GM06990 (cell line): ENCODE measurements around the gene MYO15A.

Experiments
- DNase-seq: peaks from one replicate; pipeline ENCODE4 v3.0.0-alpha.2; 2011; ENCODE audit not compliant: insufficient read length; ENCODE audit errors: extremely low read depth
- H3K27me3 ChIP-seq: replicated peaks from 2 replicates; pipeline ENCODE4 v1.6.0; 2011; ENCODE audit warnings: low read length; ENCODE audit not compliant: control insufficient read depth, insufficient read depth
- H3K36me3 ChIP-seq: 2 replicates; pipeline ENCODE4 v1.5.1; 2011; ENCODE audit warnings: low read length; ENCODE audit not compliant: control insufficient read depth, insufficient read depth
- H3K4me3 ChIP-seq: replicated peaks from 2 replicates; pipeline ENCODE4 v1.5.1; 2011; ENCODE audit warnings: low read depth, mild to moderate bottlenecking, control low read depth, low read length
- TF ChIP-seq, protein P1 (sequence below): IDR thresholded peaks from 2 replicates; pipeline ENCODE4 v1.5.1; 2011; ENCODE audit warnings: low read length, control low read depth, mild to moderate bottlenecking, inconsistent platforms; ENCODE audit not compliant: insufficient read depth, poor library complexity, severe bottlenecking

Gene MYO15A

DNA sequence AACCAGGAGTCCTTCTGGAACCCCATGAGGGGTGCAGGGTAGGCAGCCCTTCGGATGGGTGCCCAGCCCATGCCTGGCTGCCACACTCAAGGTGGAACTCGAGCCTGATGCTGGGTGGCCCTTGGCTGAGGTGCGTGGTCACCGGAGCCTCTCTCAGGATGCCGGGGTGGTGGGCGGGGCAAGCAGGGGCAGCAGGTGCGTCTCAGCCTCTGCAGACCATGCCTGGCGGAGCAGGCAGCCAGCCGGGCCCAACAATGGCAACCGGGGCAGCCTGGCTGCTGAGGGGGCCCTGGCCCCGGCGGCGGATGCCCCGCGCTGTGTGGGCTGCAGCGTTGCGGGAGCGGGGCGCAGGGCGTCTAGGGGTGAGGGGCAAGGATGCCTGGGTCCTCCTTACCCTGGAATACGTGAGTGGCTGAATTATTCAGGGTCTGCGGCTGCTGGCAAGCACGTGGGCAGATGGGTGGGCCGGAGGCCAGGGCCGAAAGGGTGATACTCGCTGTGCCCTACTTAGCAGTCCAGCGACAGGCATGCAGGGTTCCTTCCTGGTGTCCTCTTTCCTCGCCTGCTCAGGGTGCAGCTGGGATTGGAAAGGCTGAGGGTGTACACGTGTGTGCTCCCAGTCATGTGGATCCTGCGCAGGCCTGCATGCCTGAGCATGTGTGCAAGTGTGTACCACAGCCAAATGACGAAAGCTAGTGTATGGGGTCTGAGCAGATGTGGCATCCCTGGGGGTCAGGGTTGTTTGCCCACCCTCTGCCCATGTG lies 14.6 kb downstream of the MYO15A start:
- Histone ChIP-seq H3K36me3 (no peaks in the 10 kb centered on the region), H3K4me3 (no peak overlapping the region), H3K27me3 (peaks cover 1% of the 10 kb centered on the region; the same call in 1 of the 2 replicates)
- TF ChIP-seq, protein P1, sequence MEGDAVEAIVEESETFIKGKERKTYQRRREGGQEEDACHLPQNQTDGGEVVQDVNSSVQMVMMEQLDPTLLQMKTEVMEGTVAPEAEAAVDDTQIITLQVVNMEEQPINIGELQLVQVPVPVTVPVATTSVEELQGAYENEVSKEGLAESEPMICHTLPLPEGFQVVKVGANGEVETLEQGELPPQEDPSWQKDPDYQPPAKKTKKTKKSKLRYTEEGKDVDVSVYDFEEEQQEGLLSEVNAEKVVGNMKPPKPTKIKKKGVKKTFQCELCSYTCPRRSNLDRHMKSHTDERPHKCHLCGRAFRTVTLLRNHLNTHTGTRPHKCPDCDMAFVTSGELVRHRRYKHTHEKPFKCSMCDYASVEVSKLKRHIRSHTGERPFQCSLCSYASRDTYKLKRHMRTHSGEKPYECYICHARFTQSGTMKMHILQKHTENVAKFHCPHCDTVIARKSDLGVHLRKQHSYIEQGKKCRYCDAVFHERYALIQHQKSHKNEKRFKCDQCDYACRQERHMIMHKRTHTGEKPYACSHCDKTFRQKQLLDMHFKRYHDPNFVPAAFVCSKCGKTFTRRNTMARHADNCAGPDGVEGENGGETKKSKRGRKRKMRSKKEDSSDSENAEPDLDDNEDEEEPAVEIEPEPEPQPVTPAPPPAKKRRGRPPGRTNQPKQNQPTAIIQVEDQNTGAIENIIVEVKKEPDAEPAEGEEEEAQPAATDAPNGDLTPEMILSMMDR = no peak
- DNase-seq = no peak

DNA sequence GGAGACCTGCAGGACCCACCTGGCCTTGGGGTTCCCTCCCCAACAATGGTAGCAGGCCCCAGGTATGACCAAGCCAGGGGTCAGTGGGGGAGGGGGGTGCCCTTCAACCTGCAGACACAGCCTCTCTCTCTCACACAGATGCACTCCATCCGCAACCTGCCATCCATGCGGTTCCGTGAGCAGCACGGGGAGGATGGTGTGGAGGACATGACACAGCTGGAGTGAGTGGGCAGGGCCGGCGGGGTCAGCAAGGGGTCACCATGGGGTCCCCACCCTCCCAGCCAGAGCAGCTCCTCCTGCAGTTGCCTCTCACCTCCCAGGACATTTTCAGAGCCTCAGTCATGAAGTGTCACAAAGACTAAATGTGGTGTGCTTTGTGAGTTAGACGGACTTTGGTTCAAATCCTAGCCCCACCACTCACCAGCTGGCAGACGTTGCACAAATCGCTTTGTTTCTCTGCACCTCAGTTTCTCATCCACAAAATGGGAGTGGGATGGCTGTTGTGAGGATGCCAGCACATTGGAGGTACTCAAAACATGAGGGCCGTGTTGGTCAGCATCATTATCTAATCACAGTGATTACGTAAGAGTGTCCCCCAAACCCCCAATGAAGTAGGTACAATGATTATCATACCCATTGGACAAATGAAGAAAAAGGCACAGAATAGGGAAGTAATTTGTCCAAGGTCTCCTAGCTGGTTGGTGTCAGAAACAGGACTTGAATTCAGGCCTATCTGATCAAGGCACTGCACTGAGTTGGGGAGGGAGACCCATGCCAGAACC lies 16.0 kb downstream of the MYO15A start:
- no peak for DNase-seq
- H3K36me3 ChIP-seq = no peaks in the 10 kb centered on the region
- no peak overlapping the region for H3K4me3 ChIP-seq
- TF ChIP-seq, protein P1 = no peak
- peaks cover 1% of the 10 kb centered on the region; the same call in 1 of the 2 replicates for H3K27me3 ChIP-seq

DNA sequence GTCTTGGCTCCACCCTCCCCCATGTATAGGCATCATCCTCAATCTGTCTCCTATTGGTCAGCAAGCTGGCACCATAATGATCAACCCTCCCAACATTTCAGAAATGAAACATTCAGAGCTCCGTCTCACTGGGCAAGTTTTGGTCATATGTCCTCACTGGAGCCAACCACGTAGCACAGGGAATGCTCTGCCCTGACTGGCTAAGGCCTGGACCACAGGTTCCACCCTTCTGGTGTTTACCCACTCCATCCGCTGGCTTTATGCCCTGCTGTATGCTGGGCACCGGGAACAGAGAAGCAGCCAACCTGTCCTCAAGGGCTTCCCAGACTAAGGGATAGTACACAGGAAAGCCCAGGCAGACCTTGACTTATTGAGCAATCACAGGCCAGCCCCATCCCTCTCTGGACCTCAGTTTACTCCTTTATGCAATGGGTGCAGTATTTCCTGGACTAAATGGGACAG lies 20.5 kb downstream of the MYO15A start:
- TF ChIP-seq, protein P1 = no peak
- no peak for DNase-seq

DNA sequence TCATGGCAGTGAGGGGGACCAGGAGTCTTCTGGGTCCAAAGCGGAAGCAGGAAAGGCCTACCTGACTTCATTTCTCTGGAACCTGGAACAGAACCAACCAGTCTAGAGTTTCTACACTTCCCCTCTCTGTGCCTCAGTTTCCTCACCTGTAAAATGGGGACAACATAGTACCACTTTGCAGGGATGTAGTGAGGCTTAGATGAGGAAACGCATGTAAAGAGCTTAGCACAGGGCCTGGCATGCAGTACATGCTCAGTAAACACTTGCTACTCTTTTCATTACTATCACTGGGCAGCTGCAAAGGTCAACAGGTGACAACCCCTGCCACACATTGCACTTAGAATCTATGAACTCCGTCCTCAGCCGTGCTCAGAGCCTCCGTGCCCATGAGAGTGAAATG lies 24.2 kb downstream of the MYO15A start:
- Histone ChIP-seq H3K27me3 (no peaks in the 10 kb centered on the region), H3K36me3 (no peaks in the 10 kb centered on the region), H3K4me3 (no peak overlapping the region)
- TF ChIP-seq, protein P1 = no peak
- no peak for DNase-seq

More for the DNA sequence above, 20.5 kb downstream of the MYO15A start:
- no peaks in the 10 kb centered on the region for H3K36me3 ChIP-seq
- peaks cover 1% of the 10 kb centered on the region; the same call in 1 of the 2 replicates for H3K27me3 ChIP-seq
- H3K4me3 ChIP-seq = no peak overlapping the region

DNA sequence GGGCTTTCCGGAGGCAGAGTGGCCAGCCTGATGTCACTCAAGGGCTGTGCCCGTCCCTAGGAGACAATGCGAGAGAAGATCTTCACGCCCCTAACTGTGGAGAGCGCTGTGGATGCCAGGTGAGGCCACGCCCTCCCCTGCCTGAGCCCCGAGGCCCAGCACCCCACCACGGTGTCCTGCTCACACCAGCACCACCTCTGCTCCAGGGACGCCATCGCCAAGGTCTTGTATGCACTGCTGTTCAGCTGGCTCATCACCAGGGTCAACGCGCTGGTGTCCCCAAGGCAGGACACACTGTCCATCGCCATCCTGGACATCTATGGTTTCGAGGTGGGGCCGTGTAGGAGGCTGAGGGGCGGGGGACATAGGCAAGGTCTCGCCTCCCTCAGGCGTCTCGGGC lies 27.8 kb downstream of the MYO15A start:
- no peak for DNase-seq

More for the DNA sequence above, 27.8 kb downstream of the MYO15A start:
- TF ChIP-seq, protein P1 = no peak
- Histone ChIP-seq H3K4me3 (no peak overlapping the region), H3K36me3 (no peaks in the 10 kb centered on the region), H3K27me3 (no peaks in the 10 kb centered on the region; the same call in 1 of the 2 replicates)
